Dermis blood vessel endothelial cell (primary cell): ENCODE measurements around the gene CRYBA2. TPM values are rescaled to one million over a fixed set of nuclear protein-coding genes. Genes with fewer than 3 reads are reported as not detected.

Experiments used
- DNase-seq: peaks from one replicate; pipeline ENCODE4 v3.0.0; 2010
- total RNA-seq: library from RNA; depleted of rRNA; stranded (reverse); fragments of >200 nt; gene quantifications from 2 replicates; pipeline ENCODE4 v1.2.3, GENCODE V29; 2014

The CRYBA2 gene
- total RNA-seq, 1 donor from 2014 or later, result not detected

DNA sequence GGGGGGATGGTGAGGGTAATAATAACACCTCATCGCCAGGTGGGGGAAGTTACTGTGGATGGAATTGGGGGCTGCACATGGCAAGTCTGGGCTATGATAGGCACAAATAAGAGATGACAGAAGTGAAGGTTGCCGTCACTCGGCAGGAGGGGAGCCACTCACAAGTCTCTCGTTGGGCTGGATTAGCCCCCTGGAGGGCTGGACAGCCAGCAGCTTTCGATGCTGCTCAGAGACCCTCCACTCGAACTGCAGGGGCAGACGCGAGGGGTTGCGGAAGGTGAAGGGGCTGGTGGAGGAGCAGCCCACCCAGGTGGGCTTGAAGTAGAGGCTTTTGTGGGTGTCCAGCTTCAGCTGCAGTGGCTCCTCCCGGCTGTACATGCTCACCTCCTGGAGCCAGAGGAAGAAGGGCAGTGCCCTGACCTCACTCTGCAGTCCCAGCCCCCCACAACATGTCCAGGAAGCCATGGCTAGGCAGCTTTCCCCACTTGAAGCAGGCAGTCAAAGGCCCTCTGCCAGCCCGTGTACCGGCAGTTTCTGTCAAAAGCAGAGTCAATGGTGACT is 29.9 kb upstream of the CRYBA2 start:
- no peak for DNase-seq

DNA sequence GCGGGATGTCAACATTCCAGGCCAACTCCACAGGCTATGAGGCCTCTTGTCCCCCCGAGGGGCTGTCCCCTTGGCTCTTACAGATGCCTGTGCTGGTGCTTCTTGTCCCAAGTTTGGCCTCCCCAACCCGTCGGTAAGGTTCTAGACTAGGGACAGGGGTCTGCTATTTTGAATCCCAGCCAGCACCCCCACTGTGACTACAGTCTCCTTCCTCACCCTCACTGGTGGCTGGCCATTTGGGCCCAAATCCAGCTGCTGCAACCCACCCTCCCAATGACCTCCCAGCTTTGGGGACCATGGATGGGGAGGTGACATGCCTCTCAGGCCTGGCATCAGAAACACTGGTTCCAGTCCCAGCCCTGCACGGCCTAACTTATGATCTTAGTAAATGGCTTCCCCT is 29.4 kb upstream of the CRYBA2 start:
- DNase-seq, result no peak

DNA sequence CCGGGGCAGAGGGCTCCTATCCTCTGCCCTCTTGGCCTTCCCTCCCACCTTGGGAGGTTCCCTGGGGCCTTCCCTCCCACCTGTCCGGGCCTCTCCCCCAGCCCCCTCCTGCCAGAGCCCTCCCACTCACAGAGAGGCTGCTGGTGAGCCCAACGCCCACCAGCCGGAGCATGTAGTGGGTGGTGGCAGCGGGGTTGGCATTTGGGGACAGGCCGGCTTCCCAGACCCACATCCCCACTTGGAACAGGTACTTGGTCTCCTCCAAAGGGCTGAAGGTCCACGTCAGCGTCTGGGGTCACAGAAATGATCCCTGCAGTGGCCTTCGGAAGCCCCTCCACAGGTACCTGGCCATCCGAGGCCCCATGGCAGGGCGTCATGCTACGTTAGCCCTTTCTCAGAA is 28.8 kb upstream of the CRYBA2 start:
- DNase-seq, result no peak

DNA sequence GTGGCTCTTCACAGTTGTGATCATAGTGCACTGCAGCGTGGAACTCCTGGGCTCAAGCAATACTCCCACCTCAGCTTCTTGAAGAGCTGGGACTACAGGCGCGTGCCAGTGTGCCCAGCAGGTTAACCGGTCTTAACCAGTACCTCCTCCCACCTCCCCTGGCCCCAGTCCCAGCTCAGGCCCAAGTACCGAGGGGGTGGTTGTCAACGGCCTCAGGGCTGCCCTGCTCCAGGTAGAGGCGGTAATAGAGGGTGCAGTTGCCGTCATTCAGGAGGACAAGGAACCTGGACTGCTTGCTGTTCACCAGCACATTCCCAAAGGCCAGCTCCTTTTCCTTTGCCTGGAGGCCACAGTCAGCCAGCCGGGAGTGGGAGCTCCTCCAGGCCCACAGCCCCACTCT is 28.4 kb upstream of the CRYBA2 start:
- no peak for DNase-seq

DNA sequence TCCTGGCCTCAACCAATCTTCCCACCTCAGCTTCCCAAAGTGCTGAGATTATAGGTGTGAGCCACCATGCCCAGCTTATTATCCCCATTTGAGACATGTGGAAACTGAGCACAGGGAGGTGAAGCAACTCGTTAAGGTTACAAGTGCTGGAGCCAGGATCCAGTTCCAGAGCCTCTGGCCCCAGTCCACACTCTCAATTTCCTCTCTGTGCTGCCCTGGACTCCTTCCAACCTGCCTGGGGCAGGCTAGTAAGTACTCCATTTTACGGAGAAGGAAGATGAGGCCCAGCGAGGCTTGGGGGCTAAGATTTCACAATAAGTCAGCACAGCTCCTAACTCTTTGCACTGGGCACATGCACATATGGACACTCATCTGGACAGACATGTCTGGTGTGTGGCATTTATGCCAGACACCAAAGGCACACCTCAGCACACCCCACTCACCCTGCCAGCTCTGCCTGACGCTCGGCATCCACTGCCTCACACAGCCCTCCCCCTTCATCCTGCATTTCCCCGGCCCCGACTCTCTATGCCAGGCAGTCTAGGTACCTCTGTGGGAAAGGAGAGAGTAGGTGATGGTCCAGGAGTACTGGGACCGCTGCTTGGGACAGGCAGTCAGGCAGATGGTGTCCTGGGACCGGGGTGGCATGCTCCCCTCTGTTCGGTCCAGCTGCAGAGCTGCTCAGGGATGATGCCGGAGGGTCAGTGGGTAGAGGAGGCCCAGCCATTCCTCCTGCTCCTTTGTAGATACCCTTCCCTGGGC is 27.6 kb upstream of the CRYBA2 start:
- DNase-seq, result no peak

DNA sequence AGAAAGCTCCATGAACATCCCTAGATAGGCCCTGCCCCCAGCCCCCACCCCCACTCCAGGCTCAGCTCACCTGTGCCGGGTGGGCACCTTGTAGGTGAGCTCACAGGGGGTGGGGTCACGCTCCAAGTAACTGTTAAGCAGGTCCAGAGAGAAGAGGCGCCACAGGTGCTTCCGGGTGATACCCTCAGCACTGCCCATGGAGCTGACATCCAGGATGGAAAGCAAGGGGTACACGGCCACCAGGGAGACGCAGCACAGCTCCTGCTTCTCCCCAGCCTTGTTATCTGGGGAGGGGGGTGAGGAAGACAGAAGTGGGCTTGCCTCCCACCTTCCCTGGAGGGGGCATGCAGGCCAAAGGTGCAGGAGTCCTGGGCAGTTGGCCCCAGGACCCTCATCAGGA is 26.2 kb upstream of the CRYBA2 start:
- no peak for DNase-seq

DNA sequence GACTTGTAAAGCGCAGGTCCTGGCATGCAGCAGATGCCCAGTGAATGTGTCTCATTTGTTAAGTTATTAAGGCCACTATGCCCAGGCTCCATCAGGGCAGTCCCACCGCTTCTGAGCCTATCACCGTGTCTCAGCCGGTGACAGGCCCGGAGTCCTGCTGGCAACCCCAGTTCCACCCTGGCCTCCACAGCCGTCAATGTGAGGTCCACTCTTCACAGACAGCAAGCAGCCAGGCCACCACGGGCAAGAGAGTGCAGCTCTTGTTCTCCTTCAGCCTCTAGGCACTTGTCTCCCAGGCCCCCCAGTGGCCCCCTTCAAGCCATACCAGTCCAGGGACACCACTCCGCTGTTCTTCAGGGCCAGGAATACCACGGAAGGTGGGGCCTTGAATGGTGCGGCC is 25.5 kb upstream of the CRYBA2 start:
- no peak for DNase-seq

DNA sequence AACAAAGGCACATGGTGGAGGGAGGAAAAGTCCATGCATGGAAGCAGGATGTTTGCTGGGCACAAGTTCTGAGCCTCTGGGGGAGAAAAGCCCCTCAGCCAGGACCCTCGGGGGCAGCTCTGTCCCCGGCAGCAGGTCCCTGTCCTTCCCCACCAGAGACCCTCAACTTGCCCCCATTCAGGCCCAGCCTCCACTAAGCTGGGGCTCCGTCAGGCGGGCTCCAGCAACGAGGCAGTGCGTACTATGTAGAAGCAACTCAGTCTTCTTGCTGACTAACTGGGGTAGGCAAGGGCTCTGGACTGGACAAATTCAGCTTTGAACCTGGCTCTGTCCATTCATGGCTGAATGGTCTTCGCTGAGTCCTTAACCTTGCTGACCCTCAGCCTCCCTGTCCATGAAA is 25.1 kb upstream of the CRYBA2 start:
- no peak for DNase-seq

DNA sequence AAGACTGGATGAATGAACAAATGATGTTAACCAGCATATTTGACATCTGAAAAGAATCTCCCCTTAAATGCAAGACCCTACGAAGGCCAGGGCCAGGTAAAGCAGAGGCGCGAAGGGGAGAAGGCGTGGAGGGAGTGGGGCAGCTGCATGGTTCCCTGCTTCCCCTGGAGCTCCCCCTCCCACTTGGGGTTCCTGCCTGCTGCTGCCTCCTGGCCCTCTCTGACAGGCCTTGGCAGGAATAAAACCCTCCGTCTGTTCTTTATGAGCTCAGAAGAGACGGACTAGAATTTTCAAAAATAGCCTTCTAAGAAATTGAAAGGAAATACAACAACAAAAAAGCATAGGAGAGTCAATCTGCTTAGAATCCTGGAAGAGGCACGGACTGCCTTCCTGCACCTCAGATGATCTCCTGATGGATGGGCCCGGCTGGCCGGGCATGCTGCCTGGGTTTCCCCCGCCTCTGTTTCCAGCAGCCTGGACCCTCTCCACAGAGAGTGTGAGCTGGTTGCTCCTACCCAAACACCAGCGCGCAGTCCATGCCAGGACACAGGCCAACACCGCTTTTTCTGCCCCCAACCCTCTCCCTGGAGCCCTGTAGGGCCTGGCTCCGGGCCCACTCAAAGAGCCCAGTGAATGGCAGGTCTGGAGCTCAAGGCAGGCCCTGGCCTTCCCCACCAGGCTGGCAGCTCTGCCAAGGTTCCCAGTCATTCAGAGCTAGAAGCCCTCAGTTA is 24.1 kb upstream of the CRYBA2 start:
- DNase-seq, result no peak

DNA sequence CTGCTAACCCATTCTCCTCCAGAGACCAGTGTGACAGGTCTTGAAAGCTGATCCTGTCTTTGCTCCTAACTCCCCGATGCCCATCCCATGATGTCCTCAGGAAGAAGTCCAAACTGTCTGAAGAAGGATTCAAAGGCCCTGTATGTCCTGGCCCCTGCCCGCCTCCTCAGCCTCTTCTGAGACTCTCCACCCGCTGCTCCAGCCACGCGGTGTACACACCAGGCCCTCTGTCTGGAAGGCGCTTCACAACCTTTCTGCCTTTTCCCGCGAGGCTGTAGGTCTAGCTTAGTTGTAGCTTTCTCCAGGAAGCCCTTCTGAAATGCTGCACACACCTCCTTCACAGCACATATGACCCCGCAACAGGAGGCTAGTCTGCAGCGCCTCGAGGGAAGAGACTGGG is 23.5 kb upstream of the CRYBA2 start:
- no peak for DNase-seq

DNA sequence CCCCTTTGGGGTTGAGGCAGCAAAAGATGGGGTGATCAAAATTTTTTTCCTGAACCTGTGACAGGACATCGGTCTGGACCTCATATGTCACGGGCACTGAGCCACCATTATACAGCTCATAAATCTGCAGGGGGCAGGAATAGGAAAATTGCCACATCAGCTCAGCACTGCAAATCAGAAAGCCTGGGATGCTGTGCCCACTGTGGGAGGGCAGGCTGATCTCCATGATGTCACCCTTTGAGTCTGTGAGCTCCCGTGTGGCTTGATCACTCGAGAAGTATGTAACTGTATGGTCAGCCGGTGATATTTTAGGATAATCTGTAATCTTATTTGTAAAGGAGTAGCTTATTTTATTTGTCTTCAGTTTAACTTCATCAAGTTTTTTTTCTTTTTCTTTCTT is 17.7 kb upstream of the CRYBA2 start:
- no peak for DNase-seq

DNA sequence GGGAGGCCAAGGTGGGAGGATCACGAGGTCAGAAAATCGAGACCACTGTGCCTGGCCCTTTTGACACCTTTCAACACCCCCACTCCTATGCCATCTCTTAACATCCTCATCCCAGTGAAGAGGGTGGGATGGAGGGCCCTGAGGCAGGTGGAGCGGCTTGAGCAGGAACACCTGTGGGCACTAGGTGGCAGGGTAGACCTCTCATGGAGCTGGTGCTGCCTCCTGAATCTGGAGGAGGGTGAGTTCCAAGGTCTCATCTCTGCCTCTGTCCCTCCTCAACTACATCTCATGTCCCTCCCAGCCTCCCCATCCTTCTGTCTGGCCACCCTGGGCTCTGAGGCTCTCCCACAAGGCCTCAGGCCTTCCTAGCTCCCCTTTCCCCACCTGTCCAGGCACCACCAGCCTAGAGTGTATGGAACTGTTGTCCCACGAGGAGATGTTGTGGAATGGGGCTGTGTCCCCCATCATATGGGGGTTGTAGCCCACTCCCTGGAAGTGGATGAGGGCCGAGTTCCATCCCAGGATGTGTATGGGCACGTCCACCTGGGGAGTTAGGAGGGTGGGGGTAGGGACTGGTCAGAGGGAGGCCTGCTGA is 17.0 kb upstream of the CRYBA2 start:
- DNase-seq, result peak; percentile 29

DNA sequence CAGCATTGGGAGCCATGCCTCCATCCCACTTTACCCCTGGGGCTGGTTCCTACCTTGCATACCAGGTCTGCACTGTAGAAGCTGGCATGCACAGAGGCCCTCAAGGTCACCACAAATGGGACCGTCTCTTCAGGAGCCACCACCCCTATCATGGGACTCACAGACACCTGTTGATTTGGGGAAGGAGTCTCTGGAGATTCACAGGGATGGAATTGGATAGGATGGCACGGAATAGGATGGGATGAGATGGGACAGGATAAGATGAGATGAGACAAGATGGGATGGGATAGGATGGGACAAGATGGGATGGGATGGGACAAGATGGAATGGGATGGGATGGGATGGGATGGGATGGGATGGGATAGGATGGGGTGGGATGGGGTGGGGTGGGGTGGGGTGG is 16.1 kb upstream of the CRYBA2 start:
- no peak for DNase-seq

DNA sequence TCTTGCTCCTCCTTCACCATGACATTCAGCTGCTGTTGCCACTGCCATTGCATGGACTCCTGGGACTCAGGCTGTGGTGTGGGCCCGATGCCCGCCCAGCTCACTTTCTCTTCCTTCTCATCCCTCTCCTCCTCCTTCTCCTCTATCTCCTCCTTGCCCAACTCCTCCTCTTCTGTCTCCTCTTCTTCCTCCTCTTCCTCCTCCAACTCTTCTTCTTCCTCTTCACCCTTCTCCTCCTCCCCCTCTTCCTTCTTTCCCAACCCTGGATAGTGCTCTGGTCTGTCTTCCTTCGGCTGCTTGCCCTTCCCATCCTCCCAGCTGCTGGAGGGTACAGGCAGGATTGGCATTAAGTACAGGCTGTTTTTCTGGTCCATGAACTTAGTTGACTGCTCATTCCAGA is 10.8 kb upstream of the CRYBA2 start:
- no peak for DNase-seq

DNA sequence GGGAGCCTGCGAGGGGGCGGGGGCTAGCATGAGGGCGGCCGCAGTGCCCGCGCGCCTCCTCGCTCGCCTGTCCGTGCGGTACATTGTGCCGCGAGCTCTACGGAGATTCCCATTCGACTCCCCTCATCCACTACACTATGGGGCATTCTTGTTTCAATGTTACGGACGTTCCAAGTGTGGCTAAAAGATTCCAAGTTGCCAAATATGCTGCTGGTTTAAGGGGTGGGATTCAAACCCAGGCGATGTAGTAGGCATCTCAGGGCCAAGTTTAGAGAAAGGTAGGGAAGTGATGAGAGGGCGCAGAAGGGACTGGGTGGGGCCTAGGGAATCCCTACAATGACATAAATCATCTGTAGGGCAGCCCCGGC is 10.0 kb upstream of the CRYBA2 start:
- no peak for DNase-seq

DNA sequence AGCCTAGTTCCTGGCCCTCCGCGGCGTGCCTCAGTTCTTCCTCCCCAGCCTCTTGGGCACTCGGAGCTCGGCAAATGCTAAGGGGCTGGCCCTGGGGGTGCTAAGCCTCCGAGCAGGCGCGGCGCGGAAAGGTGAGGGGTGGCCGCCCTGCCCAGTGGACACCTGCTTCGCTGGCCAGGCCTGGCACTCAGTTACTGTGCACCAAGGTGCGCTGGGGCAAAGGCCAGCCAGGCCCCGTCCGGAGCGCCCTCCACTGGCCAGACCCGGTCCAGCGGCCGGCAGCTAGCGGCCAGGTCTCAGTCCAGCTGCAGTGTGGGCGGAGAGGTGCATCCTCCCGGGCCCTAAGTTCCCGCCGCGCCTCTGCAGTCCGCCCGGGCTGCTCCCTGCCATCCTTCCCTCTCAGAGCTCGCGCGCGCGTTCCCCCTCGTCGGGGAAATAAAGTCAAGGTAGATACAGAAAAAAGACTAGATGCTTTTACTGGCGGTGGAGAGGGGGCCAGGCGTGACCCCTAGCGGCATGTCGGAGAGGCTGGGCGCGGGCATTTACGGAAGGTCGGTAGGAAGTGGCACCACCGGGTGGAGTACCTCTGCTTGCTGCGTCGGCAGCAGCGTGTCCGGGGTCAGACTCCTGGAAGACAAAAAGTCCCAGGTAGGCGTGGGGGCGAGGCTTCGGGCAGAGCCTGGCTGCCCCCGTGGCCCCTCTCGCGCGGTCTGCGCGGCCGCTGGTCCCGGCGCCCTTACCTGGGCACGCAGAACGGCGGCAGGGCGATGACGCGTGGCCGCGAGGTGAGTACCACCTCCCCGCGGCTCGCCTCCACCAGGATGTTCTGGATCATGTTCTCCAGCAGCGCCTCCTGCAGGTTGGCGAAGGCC is 9.4 kb upstream of the CRYBA2 start:
- DNase-seq, result peak; percentile 58

DNA sequence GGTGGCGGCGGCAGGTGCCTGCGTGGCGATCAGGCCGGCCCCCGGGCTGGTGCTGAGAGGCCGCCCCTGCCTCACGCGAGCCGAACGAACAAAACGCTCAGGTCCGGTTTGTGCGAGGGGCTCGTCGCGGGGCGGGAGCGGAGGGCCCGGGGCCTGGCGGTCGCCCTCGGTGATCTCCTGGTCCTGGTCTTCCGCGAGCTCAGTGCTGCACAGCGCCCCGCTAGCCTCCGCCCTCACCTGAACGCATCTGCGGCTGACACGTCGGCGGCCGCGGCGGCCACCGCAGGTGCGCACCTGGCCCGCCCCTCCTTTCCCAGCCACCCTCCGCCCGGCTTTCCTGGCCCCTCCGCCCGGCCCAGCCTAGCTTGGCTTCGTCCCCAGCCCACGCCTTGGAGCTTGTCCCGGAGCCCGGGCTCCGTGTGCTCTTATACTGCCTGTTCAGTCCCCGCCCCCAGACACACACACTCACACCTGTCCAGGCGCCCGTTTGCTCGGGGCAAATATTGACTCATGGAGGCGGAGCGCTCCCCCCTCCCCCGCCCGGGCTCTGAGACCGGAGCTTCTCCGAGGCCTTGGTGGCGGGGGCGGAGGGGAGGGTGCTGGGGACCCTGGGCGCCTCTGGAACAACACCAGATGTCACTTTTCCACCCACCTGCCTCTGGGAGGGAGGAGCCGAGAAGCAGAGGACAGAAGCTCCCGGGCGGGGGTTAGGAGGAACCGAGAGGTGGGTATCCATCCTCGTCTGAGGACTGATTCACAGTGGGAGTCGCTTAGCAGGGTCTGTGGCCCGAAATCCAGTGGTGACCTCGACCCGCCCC is 8.6 kb upstream of the CRYBA2 start:
- DNase-seq, result no peak

DNA sequence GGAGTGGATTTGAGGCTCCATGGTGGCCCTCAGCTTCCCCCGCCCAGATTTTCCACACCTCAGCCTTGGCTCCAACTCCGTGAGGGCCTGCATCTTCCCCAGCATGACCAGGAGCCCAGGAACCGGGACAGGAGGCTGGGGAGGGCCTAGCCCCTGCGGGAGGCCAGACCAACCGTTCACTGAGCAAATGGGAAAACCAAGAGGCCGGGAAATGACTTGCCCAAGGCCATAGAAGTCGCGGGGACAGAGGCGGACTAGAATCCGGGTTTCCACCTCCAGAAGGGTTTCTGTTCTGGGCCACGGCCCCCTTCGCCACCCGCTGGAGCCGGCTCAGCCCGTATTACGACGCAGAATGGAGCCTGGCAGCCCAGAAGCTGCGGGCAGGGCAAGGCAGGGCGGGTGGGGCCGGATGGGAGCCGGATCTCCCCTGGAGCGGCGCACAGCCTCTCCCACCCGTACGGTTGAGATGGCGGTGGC is 7.9 kb upstream of the CRYBA2 start:
- DNase-seq, result no peak

DNA sequence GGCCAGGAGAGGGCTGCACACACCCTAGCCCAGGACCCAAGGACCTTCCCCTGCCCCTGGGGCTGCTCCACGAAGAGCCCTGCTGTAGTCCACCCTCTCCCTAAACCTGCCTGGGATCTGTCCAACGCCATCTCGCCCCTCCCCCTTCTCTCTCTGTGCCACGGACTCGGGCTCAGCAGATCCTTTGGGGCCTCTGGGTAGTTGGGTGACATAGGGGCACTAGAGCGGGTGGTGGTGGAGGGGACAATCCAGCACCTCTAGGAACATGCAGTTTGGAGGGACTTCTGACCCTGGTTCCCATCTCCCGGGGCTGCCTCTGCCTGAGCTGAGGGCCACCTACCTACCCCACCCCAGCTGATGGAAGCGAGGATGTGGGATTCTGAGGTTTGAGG is 7.3 kb upstream of the CRYBA2 start:
- no peak for DNase-seq

DNA sequence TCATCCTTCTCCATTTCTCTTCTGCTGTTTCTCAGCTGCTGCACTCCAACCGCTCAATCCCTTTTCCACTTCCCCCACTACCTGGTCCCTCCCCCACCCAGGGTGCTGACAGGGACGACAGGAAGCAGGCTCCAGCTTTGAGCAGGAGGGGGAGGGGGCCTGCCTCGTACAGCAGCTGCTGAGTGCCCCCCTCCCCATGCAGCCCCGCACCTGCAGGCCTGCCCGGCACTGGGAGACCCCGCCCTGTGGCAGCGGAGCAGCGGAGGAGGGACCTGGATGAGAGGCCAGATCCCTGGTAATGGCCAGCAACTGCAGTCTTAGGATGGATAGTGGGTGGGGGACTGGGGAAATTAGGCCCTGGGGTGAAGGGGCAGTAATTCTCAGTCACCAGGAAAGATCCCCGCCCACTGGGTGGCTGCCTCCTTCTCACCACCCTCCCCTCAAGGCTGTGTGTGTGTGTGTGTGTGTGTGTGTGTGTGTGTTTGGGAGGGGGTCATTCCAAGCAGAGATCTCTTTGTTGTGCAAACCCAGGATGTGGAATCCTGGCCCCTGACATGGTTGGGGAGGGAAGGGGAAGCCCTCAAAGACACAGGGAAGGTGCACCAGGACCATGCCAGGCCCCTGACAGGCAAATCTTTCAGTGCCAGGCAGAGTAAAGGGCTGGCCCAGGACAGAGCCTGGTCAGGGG is 6.8 kb upstream of the CRYBA2 start:
- no peak for DNase-seq
